Measurements from ENCODE around the gene ADCY10.

The ADCY10 gene

DNA sequence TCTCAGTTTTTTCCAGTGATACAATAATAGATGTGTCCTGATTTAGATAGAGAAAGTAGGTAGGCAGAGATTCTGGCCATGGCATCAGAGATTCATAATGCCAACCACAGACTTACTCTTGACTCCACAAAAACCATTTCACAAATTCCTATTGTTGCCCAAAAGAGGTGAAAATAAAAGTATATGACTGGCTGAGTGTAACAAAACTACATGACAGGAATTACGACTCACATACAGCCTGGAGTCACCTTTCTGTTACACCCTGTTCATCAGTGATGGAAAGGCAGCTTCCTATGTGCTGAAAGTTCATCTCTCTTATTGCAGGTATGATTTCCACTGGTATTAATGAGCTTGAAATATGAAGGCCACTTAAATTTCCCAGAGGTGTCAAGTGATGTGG is 119.9 kb downstream of the ADCY10 start:
- Histone ChIP-seq H3K27me3 (ENCODE audit: insufficient read depth, low read length) (no peaks in the 10 kb centered on the region), H2AFZ (ENCODE audit: insufficient read depth, low read length, poor library complexity) (no peak overlapping the region), H3K79me1 (ENCODE audit: low read length) (peaks cover 2% of the 10 kb centered on the region), H2BK5ac (ENCODE audit: low read depth, low read length, poor library complexity) (no peak overlapping the region), H3K23ac (ENCODE audit: low read length) (no peak overlapping the region), H2AK5ac (ENCODE audit: low read length) (no peak overlapping the region), H3K4me1 (ENCODE audit: control insufficient read depth in 1 of 2, insufficient read depth in 2 of 2, low read length in 2 of 2) (peaks cover 7% of the 10 kb centered on the region in 2 experiments), H3K79me2 (ENCODE audit: control insufficient read depth, insufficient read depth, low read length, poor library complexity) (no peaks in the 10 kb centered on the region), H3K4ac (ENCODE audit: low read depth, low read length) (no peak overlapping the region), H2BK120ac (ENCODE audit: insufficient read depth, low read length, poor library complexity) (no peak overlapping the region), H2BK12ac (ENCODE audit: low read length) (no peak overlapping the region), H3K18ac (ENCODE audit: low read length) (no peak overlapping the region), H3K36me3 (ENCODE audit: control insufficient read depth in 1 of 2, insufficient read depth in 2 of 2, low read length in 2 of 2) (peaks cover 24 to 35% of the 10 kb centered on the region in 2 experiments), H3K4me2 (ENCODE audit: low read length) (no peak overlapping the region), H3K4me3 (ENCODE audit: low read depth, low read length) (no peak overlapping the region), H4K12ac (ENCODE audit: low read depth, low read length) (no peak overlapping the region), H3K14ac (ENCODE audit: low read length) (no peak overlapping the region), H4K8ac (ENCODE audit: low read depth, low read length) (no peak overlapping the region), H3K27ac (ENCODE audit: low read depth, low read length) (no peak overlapping the region), H3K9ac (ENCODE audit: low read length) (no peak overlapping the region), H3K9me3 (ENCODE audit: insufficient read depth, low read depth, low read length) (no peaks in the 10 kb centered on the region), H4K91ac (ENCODE audit: low read depth, low read length) (no peak overlapping the region)
- WGBS (ENCODE audit: extremely low coverage, insufficient coverage, insufficient read length) = no CpG with 5 or more reads among the region's 1 CpG
- DNase-seq = no peak

DNA sequence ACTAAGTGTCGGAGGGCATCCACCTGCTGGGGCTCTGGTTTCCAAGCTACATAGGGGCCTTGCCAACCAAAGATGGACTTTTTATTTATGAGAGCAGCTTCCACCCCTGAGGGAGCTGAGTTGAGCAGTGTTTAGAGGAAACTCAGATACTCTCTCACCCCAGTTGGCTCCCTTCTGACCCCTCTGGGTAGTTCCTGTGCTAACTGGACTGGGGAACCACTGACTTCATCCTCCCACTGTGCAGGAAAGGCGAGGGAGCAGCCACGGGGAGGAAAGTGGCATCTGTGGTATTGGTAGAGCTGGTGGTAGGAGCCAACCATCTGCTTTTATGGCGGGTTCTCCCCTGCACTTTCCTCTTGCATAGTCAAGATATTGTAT is 121.8 kb downstream of the ADCY10 start:
- Histone ChIP-seq H3K4me1 (ENCODE audit: control insufficient read depth in 1 of 2, insufficient read depth in 2 of 2, low read length in 2 of 2) (peaks cover 7% of the 10 kb centered on the region in 2 experiments), H3K9ac (ENCODE audit: low read length) (no peak overlapping the region), H3K27me3 (ENCODE audit: insufficient read depth, low read length) (no peaks in the 10 kb centered on the region), H3K79me1 (ENCODE audit: low read length) (peaks cover 2% of the 10 kb centered on the region), H3K18ac (ENCODE audit: low read length) (no peak overlapping the region), H2BK12ac (ENCODE audit: low read length) (no peak overlapping the region), H3K4me3 (ENCODE audit: low read depth, low read length) (no peak overlapping the region), H3K79me2 (ENCODE audit: control insufficient read depth, insufficient read depth, low read length, poor library complexity) (no peaks in the 10 kb centered on the region), H3K14ac (ENCODE audit: low read length) (no peak overlapping the region), H3K23ac (ENCODE audit: low read length) (no peak overlapping the region), H3K36me3 (ENCODE audit: control insufficient read depth in 1 of 2, insufficient read depth in 2 of 2, low read length in 2 of 2) (peaks cover 27 to 41% of the 10 kb centered on the region in 2 experiments), H4K91ac (ENCODE audit: low read depth, low read length) (no peak overlapping the region), H3K27ac (ENCODE audit: low read depth, low read length) (no peak overlapping the region), H2BK5ac (ENCODE audit: low read depth, low read length, poor library complexity) (no peak overlapping the region), H3K4me2 (ENCODE audit: low read length) (no peak overlapping the region), H2AFZ (ENCODE audit: insufficient read depth, low read length, poor library complexity) (no peak overlapping the region), H2BK120ac (ENCODE audit: insufficient read depth, low read length, poor library complexity) (no peak overlapping the region), H3K9me3 (ENCODE audit: insufficient read depth, low read depth, low read length) (no peaks in the 10 kb centered on the region), H4K8ac (ENCODE audit: low read depth, low read length) (no peak overlapping the region), H2AK5ac (ENCODE audit: low read length) (no peak overlapping the region), H3K4ac (ENCODE audit: low read depth, low read length) (no peak overlapping the region), H4K12ac (ENCODE audit: low read depth, low read length) (no peak overlapping the region)
- WGBS (ENCODE audit: extremely low coverage, insufficient coverage, insufficient read length) = no CpG with 5 or more reads among the region's 4 CpGs
- DNase-seq = no peak

DNA sequence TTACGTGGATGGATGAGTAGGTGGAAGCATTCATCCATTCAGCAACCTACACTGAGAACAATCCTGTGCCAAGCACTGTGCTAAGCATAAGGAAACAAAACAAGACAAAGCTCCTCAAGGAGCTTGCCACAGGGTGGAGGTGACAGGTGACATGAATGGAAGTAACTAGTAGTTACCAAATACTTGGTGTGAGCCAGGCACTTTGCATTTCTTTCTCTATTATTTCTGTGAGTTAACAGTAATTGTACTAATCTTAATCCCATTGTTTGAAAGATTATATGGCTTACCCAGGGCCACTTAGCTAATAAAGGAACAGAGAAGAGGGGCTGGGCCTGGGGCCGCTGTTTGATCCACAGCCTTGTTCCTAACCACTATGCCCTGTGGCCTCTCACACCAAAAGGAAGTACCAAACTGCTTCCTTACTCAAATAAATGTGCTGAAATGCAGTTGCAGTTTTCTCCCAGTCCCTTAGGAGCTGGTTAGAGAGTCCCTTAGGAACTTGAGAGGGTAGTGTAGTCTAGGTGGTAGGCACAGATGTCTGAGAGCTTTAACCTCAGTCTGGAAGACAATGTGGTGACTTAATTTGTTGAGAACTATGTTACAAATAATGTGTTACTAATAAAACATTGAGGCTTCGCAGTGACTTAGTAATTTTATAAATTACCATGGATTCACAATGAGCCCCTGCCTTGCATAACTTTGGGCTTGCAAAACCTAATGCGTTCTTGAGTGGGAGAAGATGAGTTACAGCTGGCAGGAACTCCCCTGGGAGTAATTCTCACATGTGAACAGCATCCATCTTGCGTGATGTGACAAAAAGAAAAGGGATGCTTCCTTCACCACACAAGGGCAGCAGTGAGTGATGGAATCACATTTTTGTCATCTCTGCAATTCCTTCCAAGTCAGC is 122.4 kb downstream of the ADCY10 start:
- no peaks in the 10 kb centered on the region for H3K27me3 ChIP-seq (ENCODE audit: insufficient read depth, low read length)
- H4K12ac ChIP-seq (ENCODE audit: low read depth, low read length) = no peak overlapping the region
- no peak overlapping the region for H3K4me3 ChIP-seq (ENCODE audit: low read depth, low read length)
- peaks cover 5 to 7% of the 10 kb centered on the region in 2 experiments for H3K4me1 ChIP-seq (ENCODE audit: control insufficient read depth in 1 of 2, insufficient read depth in 2 of 2, low read length in 2 of 2)
- no peak overlapping the region for H3K23ac ChIP-seq (ENCODE audit: low read length)
- no peak overlapping the region for H2BK120ac ChIP-seq (ENCODE audit: insufficient read depth, low read length, poor library complexity)
- H4K91ac ChIP-seq (ENCODE audit: low read depth, low read length) = no peak overlapping the region
- no CpG with 5 or more reads among the region's 5 CpGs for WGBS (ENCODE audit: extremely low coverage, insufficient coverage, insufficient read length)
- H3K9me3 ChIP-seq (ENCODE audit: insufficient read depth, low read depth, low read length) = no peaks in the 10 kb centered on the region
- no peak overlapping the region for H3K4me2 ChIP-seq (ENCODE audit: low read length)
- H3K79me2 ChIP-seq (ENCODE audit: control insufficient read depth, insufficient read depth, low read length, poor library complexity) = no peaks in the 10 kb centered on the region
- no peak overlapping the region for H3K9ac ChIP-seq (ENCODE audit: low read length)
- H3K36me3 ChIP-seq (ENCODE audit: control insufficient read depth in 1 of 2, insufficient read depth in 2 of 2, low read length in 2 of 2) = peaks cover 29 to 43% of the 10 kb centered on the region in 2 experiments
- no peak overlapping the region for H2BK5ac ChIP-seq (ENCODE audit: low read depth, low read length, poor library complexity)
- H3K79me1 ChIP-seq (ENCODE audit: low read length) = peaks cover 2% of the 10 kb centered on the region
- no peak overlapping the region for H3K14ac ChIP-seq (ENCODE audit: low read length)
- peak; percentile 15 to 49 for DNase-seq
- no peak overlapping the region for H2AK5ac ChIP-seq (ENCODE audit: low read length)
- H3K4ac ChIP-seq (ENCODE audit: low read depth, low read length) = no peak overlapping the region
- no peak overlapping the region for H4K8ac ChIP-seq (ENCODE audit: low read depth, low read length)
- H2AFZ ChIP-seq (ENCODE audit: insufficient read depth, low read length, poor library complexity) = no peak overlapping the region
- H3K18ac ChIP-seq (ENCODE audit: low read length) = no peak overlapping the region
- H2BK12ac ChIP-seq (ENCODE audit: low read length) = no peak overlapping the region
- H3K27ac ChIP-seq (ENCODE audit: low read depth, low read length) = no peak overlapping the region

DNA sequence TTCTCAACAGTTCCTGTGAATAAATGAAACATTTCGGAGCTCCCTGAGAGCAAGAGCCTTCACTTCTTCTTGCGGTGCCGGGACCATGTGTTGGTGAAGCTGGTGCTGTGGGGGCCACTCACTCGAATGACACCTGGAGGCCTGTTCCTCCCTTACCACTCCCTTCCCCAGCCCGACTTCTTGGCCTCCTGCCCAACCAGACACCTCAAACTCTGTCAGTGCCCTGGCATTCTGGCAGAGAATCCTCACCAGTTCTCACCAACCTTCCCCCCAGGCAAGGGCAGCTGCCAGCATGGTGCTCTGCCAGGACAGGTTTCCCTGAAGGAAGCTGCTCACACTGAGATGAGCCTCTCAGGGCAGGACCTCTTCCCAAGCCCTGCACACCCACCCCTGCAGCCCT is 123.8 kb downstream of the ADCY10 start:
- H4K8ac ChIP-seq (ENCODE audit: low read depth, low read length) = no peak overlapping the region
- no peak overlapping the region for H4K12ac ChIP-seq (ENCODE audit: low read depth, low read length)
- H2BK120ac ChIP-seq (ENCODE audit: insufficient read depth, low read length, poor library complexity) = no peak overlapping the region
- H3K79me2 ChIP-seq (ENCODE audit: control insufficient read depth, insufficient read depth, low read length, poor library complexity) = no peaks in the 10 kb centered on the region
- H3K23ac ChIP-seq (ENCODE audit: low read length) = no peak overlapping the region
- no peak overlapping the region for H3K4ac ChIP-seq (ENCODE audit: low read depth, low read length)
- no peak overlapping the region for H3K18ac ChIP-seq (ENCODE audit: low read length)
- no peaks in the 10 kb centered on the region for H3K9me3 ChIP-seq (ENCODE audit: insufficient read depth, low read depth, low read length)
- H3K79me1 ChIP-seq (ENCODE audit: low read length) = no peaks in the 10 kb centered on the region
- H3K27ac ChIP-seq (ENCODE audit: low read depth, low read length) = no peak overlapping the region
- peaks cover 0 to 2% of the 10 kb centered on the region in 2 experiments for H3K4me1 ChIP-seq (ENCODE audit: control insufficient read depth in 1 of 2, insufficient read depth in 2 of 2, low read length in 2 of 2)
- H2AFZ ChIP-seq (ENCODE audit: insufficient read depth, low read length, poor library complexity) = no peak overlapping the region
- H3K4me2 ChIP-seq (ENCODE audit: low read length) = no peak overlapping the region
- H2BK12ac ChIP-seq (ENCODE audit: low read length) = no peak overlapping the region
- no peak overlapping the region for H4K91ac ChIP-seq (ENCODE audit: low read depth, low read length)
- no peak overlapping the region for H2BK5ac ChIP-seq (ENCODE audit: low read depth, low read length, poor library complexity)
- H3K36me3 ChIP-seq (ENCODE audit: control insufficient read depth in 1 of 2, insufficient read depth in 2 of 2, low read length in 2 of 2) = peaks cover 30 to 48% of the 10 kb centered on the region in 2 experiments
- H3K27me3 ChIP-seq (ENCODE audit: insufficient read depth, low read length) = no peaks in the 10 kb centered on the region
- H3K14ac ChIP-seq (ENCODE audit: low read length) = no peak overlapping the region
- no CpG with 5 or more reads among the region's 5 CpGs for WGBS (ENCODE audit: extremely low coverage, insufficient coverage, insufficient read length)
- no peak overlapping the region for H2AK5ac ChIP-seq (ENCODE audit: low read length)
- no peak overlapping the region for H3K9ac ChIP-seq (ENCODE audit: low read length)
- DNase-seq = no peak
- H3K4me3 ChIP-seq (ENCODE audit: low read depth, low read length) = no peak overlapping the region

Data from trophoblast cell (in vitro differentiated cells and primary cell).